HepG2 (cell line): ENCODE data around the gene LRRC51. TPM values are rescaled to one million over a fixed set of nuclear protein-coding genes. Genes with fewer than 3 reads are reported as not detected.

Experiments
- ARNT ChIP-seq: fragments of 450-650 bp; IDR thresholded peaks from 2 replicates; pipeline ENCODE4 v1.6.1; 2017
- PHF8 ChIP-seq: sonication (generic); formaldehyde crosslinking; IDR thresholded peaks from 2 replicates; pipeline ENCODE4 v1.5.0; 2020; ENCODE audit warnings: missing genetic modification reagents
- RAD21 ChIP-seq: fragments of 450-650 bp; formaldehyde crosslinking; IDR thresholded peaks from 2 replicates; pipeline ENCODE4 v1.5.0; 2020; ENCODE audit warnings: mild to moderate bottlenecking
- ZNF263 ChIP-seq: sonication (generic); formaldehyde crosslinking; IDR thresholded peaks from 2 replicates; pipeline ENCODE4 v1.4.0; 2020; ENCODE audit warnings: missing genetic modification reagents
- ZNF317 ChIP-seq: sonication (generic); formaldehyde crosslinking; IDR thresholded peaks from 2 replicates; pipeline ENCODE4 v1.5.0; 2020; ENCODE audit warnings: mild to moderate bottlenecking, missing genetic modification reagents
- ZNF839 ChIP-seq: sonication (generic); formaldehyde crosslinking; IDR thresholded peaks from 2 replicates; pipeline ENCODE4 v1.4.0; 2020; ENCODE audit warnings: missing genetic modification reagents, mild to moderate bottlenecking, borderline replicate concordance
- polyA plus RNA-seq, 8 experiments: library from polyadenylated mRNA; depleted of rRNA in 3 of 8; stranded (reverse) in 7 of 8; unstranded in 1 of 8; fragments of >200 nt; fragmentation: Illumina TruSeq in 4 of 8; extraction: Trizol in 4 of 8; gene quantifications; 2 replicates each; pipeline versions ENCODE4 v1.2.1 to v1.2.3, GENCODE V29; 2011 to 2016; ENCODE audit warnings: low read depth in 4 of 8, missing spikeins in 1 of 8, mixed read lengths in 1 of 8; ENCODE audit not compliant: insufficient read depth in 1 of 8
- total RNA-seq, 5 experiments: library from RNA; depleted of rRNA; stranded (reverse); fragments of >200 nt; fragmentation: Illumina TruSeq; extraction: Trizol; gene quantifications; 2 replicates each; pipeline ENCODE4 v1.2.3, GENCODE V29; 2016; ENCODE audit warnings: low read depth in 1 of 5
- TF ChIP-seq, protein P1 (sequence below): sonication (generic); formaldehyde crosslinking; IDR thresholded peaks from one replicate; pipeline ENCODE4 v1.5.1; 2020; ENCODE audit warnings: mild to moderate bottlenecking, missing genetic modification reagents; ENCODE audit errors: not compliant biosample characterization
- TF ChIP-seq, protein P2 (sequence below): sonication (generic); formaldehyde crosslinking; IDR thresholded peaks from 2 replicates; pipeline ENCODE4 v1.8.0; 2022; ENCODE audit warnings: missing genetic modification reagents, low read depth, mild to moderate bottlenecking, borderline replicate concordance
- TF ChIP-seq, protein P3 (sequence below): sonication (generic); formaldehyde crosslinking; IDR thresholded peaks from 2 replicates; pipeline ENCODE4 v1.4.0; 2020; ENCODE audit warnings: missing genetic modification reagents
- TF ChIP-seq, protein P4 (sequence below): IDR thresholded peaks from 2 replicates; pipeline ENCODE4 v1.6.1; 2016; ENCODE audit warnings: low read depth, missing genetic modification reagents, missing compliant biosample characterization
- TF ChIP-seq, protein P5 (sequence below): sonication (generic); formaldehyde crosslinking; IDR thresholded peaks from 2 replicates; pipeline ENCODE4 v1.5.0; 2020; ENCODE audit warnings: mild to moderate bottlenecking, missing genetic modification reagents

Gene LRRC51
- total and polyA plus RNA-seq, 2 of the 13 experiments (the other 11 are each of a cell fraction or from before 2014, with no cell fraction given) = 5.3 to 6.0 TPM

DNA sequence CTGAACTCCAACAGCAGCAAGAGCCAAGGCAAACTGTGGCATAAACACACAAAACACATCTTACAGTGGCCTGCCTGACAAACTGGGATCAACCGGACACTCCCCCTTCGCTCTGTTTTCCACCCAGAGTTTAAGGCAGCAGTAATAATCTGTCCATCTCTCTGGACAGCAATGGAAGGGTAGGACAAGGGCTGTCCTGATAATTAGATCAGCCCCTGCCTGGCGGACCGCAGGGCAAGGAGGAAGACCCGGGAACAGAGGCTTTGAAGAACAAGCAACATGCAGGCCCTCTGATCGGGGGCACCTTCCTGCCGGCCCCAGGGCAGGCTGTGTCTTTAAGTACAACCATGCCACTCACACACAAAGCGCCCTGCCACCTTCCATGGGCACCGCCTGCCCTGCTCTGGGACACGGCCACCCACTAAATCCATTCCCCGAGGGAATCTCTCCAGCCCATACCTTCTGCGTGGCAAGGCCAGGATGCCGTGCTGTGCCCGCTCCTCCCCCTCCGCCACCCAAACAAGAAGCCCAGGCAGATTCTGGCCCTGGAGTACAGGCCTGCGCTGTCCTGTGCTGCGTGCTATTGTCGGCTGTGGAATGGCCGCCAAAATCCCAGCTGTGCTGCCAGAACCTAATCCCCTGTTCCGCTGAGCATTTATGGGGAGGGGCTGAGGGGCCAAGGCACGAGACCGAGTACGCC is 39.1 kb upstream of the LRRC51 start (continued):
- TF ChIP-seq, protein P1, sequence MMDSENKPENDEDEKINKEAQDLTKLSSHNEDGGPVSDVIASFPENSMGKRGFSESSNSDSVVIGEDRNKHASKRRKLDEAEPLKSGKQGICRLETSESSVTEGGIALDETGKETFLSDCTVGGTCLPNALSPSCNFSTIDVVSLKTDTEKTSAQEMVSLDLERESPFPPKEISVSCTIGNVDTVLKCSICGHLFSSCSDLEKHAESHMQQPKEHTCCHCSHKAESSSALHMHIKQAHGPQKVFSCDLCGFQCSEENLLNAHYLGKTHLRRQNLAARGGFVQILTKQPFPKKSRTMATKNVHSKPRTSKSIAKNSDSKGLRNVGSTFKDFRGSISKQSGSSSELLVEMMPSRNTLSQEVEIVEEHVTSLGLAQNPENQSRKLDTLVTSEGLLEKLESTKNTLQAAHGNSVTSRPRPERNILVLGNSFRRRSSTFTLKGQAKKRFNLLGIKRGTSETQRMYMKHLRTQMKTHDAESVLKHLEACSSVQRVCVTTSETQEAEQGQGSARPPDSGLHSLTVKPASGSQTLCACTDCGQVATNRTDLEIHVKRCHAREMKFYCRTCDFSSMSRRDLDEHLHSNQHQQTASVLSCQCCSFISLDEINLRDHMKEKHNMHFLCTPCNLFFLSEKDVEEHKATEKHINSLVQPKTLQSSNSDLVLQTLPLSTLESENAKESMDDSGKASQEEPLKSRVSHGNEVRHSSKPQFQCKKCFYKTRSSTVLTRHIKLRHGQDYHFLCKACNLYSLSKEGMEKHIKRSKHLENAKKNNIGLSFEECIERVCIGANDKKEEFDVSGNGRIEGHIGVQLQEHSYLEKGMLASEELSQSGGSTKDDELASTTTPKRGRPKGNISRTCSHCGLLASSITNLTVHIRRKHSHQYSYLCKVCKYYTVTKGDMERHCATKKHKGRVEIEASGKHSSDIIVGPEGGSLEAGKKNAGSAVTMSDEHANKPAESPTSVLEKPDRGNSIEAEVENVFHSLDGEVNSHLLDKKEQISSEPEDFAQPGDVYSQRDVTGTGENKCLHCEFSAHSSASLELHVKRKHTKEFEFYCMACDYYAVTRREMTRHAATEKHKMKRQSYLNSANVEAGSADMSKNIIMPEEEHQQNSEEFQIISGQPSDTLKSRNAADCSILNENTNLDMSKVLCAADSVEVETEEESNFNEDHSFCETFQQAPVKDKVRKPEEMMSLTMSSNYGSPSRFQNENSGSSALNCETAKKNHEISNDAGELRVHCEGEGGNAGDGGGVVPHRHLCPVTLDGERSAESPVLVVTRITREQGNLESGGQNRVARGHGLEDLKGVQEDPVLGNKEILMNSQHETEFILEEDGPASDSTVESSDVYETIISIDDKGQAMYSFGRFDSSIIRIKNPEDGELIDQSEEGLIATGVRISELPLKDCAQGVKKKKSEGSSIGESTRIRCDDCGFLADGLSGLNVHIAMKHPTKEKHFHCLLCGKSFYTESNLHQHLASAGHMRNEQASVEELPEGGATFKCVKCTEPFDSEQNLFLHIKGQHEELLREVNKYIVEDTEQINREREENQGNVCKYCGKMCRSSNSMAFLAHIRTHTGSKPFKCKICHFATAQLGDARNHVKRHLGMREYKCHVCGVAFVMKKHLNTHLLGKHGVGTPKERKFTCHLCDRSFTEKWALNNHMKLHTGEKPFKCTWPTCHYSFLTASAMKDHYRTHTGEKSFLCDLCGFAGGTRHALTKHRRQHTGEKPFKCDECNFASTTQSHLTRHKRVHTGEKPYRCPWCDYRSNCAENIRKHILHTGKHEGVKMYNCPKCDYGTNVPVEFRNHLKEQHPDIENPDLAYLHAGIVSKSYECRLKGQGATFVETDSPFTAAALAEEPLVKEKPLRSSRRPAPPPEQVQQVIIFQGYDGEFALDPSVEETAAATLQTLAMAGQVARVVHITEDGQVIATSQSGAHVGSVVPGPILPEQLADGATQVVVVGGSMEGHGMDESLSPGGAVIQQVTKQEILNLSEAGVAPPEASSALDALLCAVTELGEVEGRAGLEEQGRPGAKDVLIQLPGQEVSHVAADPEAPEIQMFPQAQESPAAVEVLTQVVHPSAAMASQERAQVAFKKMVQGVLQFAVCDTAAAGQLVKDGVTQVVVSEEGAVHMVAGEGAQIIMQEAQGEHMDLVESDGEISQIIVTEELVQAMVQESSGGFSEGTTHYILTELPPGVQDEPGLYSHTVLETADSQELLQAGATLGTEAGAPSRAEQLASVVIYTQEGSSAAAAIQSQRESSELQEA (CRISPR knock-in tag) = no peak
- no peak for TF ChIP-seq RAD21 (CRISPR knock-in tag)
- TF ChIP-seq, protein P2, sequence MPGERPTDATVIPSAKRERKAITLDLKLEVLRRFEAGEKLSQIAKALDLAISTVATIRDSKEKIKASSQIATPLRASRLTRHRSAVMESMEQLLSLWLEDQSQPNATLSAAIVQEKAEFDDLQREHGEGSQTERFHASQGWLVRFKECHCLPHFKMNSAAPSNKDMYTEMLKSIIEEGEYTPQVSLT = no peak
- TF ChIP-seq, protein P3, sequence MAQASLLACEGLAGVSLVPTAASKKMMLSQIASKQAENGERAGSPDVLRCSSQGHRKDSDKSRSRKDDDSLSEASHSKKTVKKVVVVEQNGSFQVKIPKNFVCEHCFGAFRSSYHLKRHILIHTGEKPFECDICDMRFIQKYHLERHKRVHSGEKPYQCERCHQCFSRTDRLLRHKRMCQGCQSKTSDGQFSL (CRISPR knock-in tag) = no peak
- TF ChIP-seq PHF8 (CRISPR knock-in tag) = peak; percentile 38
- no peak for TF ChIP-seq ZNF839 (CRISPR knock-in tag)
- TF ChIP-seq, protein P4, sequence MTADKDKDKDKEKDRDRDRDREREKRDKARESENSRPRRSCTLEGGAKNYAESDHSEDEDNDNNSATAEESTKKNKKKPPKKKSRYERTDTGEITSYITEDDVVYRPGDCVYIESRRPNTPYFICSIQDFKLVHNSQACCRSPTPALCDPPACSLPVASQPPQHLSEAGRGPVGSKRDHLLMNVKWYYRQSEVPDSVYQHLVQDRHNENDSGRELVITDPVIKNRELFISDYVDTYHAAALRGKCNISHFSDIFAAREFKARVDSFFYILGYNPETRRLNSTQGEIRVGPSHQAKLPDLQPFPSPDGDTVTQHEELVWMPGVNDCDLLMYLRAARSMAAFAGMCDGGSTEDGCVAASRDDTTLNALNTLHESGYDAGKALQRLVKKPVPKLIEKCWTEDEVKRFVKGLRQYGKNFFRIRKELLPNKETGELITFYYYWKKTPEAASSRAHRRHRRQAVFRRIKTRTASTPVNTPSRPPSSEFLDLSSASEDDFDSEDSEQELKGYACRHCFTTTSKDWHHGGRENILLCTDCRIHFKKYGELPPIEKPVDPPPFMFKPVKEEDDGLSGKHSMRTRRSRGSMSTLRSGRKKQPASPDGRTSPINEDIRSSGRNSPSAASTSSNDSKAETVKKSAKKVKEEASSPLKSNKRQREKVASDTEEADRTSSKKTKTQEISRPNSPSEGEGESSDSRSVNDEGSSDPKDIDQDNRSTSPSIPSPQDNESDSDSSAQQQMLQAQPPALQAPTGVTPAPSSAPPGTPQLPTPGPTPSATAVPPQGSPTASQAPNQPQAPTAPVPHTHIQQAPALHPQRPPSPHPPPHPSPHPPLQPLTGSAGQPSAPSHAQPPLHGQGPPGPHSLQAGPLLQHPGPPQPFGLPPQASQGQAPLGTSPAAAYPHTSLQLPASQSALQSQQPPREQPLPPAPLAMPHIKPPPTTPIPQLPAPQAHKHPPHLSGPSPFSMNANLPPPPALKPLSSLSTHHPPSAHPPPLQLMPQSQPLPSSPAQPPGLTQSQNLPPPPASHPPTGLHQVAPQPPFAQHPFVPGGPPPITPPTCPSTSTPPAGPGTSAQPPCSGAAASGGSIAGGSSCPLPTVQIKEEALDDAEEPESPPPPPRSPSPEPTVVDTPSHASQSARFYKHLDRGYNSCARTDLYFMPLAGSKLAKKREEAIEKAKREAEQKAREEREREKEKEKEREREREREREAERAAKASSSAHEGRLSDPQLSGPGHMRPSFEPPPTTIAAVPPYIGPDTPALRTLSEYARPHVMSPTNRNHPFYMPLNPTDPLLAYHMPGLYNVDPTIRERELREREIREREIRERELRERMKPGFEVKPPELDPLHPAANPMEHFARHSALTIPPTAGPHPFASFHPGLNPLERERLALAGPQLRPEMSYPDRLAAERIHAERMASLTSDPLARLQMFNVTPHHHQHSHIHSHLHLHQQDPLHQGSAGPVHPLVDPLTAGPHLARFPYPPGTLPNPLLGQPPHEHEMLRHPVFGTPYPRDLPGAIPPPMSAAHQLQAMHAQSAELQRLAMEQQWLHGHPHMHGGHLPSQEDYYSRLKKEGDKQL = no peak
- TF ChIP-seq, protein P5, sequence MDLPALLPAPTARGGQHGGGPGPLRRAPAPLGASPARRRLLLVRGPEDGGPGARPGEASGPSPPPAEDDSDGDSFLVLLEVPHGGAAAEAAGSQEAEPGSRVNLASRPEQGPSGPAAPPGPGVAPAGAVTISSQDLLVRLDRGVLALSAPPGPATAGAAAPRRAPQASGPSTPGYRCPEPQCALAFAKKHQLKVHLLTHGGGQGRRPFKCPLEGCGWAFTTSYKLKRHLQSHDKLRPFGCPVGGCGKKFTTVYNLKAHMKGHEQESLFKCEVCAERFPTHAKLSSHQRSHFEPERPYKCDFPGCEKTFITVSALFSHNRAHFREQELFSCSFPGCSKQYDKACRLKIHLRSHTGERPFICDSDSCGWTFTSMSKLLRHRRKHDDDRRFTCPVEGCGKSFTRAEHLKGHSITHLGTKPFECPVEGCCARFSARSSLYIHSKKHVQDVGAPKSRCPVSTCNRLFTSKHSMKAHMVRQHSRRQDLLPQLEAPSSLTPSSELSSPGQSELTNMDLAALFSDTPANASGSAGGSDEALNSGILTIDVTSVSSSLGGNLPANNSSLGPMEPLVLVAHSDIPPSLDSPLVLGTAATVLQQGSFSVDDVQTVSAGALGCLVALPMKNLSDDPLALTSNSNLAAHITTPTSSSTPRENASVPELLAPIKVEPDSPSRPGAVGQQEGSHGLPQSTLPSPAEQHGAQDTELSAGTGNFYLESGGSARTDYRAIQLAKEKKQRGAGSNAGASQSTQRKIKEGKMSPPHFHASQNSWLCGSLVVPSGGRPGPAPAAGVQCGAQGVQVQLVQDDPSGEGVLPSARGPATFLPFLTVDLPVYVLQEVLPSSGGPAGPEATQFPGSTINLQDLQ (CRISPR knock-in tag) = no peak; the same call in 1 of the 2 replicates
- 0 out of 2 replicates have a peak, but pooled peaks have one; percentile 16 for TF ChIP-seq ZNF317 (CRISPR knock-in tag)
- TF ChIP-seq ZNF263 = no peak
- no peak for TF ChIP-seq ARNT
